ENCODE results near the gene TEX2.

The TEX2 gene

GRCh38 chr17:64263000-64263766 is at the start of gene TEX2:
Gene TEX2 (minus strand): TSS chr17:64263260. CDS start chr17:64214217, 49,043 bp downstream.
- peak within 1 kb of the TSS; percentile 92 for H3K4me3 ChIP-seq (ENCODE audit: low read length)
- no peak for TF ChIP-seq ZNF274 (IDR thresholded peaks at IDR 0.05; ENCODE audit: low read depth, low read length)

DNA sequence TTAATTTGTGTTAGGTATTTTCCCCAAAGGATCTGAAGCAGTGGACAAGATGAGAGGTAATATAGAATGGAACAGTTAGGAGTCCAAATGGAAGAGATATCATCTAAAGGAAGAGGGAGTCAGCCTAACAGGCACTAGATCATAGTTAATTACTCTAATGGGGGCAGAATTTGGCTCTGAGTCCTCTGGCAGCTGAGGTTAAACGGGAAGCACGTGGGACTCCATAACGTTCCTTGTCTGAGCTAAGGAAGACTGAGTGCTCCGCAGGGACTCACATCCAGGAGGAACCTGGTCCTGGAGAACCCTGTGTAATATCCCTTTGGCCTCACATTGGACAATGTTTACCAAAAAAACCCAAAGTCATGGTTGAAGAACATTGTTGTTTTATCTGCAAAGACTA is 46.6 kb upstream of the TEX2 start:
- no peak overlapping the region for H3K4me3 ChIP-seq (ENCODE audit: low read length)
- no peak for TF ChIP-seq ZNF274 (IDR thresholded peaks at IDR 0.05; ENCODE audit: low read depth, low read length)

DNA sequence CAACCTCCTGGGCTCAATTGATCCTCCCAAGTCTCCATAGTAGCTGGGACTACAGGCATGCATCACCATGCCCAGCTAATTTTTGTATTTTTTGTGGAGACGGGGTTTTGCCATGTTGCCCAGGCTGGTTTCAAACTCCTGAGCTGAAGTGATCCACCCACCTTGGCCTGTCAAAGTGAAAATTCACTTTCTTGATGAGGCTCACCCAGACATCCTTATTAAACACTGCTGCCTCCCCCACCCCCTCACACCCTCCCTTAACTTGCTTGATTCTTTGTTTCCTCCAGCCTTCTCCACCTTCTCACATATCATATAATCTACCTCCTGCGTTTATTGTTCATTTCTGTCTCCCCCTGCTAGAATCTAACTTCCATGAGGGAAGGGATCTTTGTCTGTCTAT is 46.0 kb upstream of the TEX2 start:
- H3K4me3 ChIP-seq (ENCODE audit: low read length) = no peak overlapping the region
- no peak for TF ChIP-seq ZNF274 (IDR thresholded peaks at IDR 0.05; ENCODE audit: low read depth, low read length)

DNA sequence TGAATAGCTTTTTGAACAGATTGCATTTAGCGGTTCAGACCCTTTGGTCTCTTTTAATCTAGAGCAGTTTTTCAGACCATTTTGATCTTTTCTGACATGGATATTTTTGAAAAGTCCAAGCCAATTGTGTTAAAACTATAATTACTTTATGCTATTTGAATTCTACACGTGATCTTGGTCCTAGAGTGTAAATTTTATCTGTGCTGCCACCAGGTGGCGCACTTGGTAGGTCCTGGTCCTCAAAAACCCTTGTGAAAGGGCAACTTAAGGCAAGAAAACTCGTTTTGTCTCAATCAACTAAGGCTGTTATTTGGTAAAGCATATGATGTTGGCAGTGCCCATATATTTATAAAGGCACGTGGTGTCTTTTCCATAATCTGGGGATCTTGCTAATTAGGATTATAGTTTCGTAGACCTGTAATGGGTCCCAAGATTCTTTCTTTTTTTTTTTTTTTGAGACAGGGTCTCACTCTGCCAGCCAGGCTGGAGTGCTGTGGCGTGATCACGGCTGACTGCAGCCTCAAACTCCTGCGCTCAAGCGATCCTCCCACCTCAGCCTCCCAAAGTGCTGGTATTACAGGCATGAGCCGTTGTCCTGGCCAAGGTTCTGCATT is 43.9 kb upstream of the TEX2 start:
- no peak for TF ChIP-seq ZNF274 (IDR thresholded peaks at IDR 0.05; ENCODE audit: low read depth, low read length)
- H3K4me3 ChIP-seq (ENCODE audit: low read length) = no peak overlapping the region

DNA sequence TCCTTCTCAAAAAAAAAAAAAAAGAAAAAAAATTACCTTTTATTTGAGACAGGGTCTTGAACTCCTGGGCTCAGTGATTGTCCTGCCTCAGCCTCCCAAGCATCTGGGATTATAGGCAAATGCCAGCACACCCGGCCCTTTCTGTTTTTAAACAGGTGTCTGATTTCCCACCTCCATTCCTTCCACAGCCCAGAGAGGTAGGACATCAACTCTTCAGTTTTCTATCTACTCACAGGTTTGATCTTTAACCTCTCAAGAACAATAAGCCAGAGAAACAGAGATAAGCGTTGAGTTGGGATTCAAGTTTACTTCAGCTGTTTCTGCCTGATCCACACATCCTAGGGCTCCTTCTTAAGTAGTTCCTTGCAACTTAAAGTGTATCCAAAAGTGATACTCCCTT is 41.5 kb upstream of the TEX2 start:
- TF ChIP-seq ZNF274 (IDR thresholded peaks at IDR 0.05; ENCODE audit: low read depth, low read length) = no peak

GRCh38 chr17:64300699-64300965 is 37.6 kb upstream of the TEX2 start:
- no peak overlapping the region for H3K4me3 ChIP-seq (ENCODE audit: low read length)
- TF ChIP-seq ZNF274 (IDR thresholded peaks at IDR 0.05; ENCODE audit: low read depth, low read length) = no peak

More for the DNA sequence above, 41.5 kb upstream of the TEX2 start:
- no peak overlapping the region for H3K4me3 ChIP-seq (ENCODE audit: low read length)

DNA sequence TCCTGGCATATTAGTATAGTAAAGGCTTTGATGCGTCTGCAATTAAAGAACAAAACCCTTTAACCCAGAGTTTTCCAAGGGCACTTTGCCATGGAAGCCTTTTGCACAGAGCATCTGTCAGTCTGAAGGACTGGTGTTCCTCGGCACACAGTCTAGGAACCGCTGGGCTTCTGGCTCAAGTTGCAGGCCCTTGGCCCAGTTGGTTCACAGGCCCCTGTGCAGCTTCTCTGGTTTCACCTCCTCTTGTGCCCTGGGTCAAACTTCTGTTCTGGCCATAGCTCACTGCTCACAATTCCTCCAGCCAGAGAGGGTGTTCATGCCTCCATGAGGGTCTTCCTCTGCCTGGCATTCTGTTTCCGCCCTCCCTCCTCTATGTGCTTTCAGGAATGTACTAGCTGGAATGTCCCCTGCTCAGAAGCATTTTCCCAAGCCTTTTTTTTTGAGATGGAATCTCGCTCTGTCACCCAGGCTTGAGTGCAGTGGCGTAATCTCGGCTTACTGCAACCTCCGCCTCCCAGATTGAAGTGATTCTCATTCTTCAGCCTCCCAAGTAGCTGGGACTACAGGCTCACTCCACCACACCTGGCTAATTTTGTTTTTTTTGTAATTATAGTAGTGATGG is 34.5 kb upstream of the TEX2 start:
- no peak for TF ChIP-seq ZNF274 (IDR thresholded peaks at IDR 0.05; ENCODE audit: low read depth, low read length)
- H3K4me3 ChIP-seq (ENCODE audit: low read length) = no peak overlapping the region

GRCh38 chr17:64296246-64296645 is 33.2 kb upstream of the TEX2 start:
- TF ChIP-seq ZNF274 (IDR thresholded peaks at IDR 0.05; ENCODE audit: low read depth, low read length) = no peak
- no peak overlapping the region for H3K4me3 ChIP-seq (ENCODE audit: low read length)

GRCh38 chr17:64295146-64295545 is 32.1 kb upstream of the TEX2 start:
- no peak overlapping the region for H3K4me3 ChIP-seq (ENCODE audit: low read length)
- no peak for TF ChIP-seq ZNF274 (IDR thresholded peaks at IDR 0.05; ENCODE audit: low read depth, low read length)

DNA sequence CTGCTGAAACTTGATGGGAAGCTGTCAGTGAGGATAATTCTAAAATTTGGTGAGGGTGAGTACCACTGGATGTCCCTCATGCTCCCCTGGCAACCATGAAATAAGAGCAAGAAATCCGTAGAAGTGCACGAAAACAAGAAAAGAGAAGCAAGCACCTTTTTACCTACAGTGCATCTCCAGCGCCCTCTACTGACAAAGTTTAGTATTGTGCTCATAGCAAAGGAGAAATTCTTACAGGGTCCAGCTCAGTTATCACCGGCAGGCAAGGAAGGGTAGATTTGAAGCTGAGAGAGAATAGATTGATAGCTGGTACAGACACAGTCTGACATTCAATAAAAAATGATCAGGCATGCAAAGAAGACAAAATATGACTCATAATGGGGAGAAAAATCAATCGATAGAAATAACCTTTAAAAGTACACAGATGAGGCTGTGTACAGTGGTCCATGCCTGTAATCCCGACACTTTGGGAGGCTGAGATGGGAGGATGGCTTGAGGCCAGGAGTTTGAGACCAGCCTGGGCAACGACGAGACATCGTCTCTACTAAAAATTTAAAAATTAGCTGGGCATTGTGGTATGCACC is 28.3 kb upstream of the TEX2 start:
- no peak overlapping the region for H3K4me3 ChIP-seq (ENCODE audit: low read length)
- TF ChIP-seq ZNF274 (IDR thresholded peaks at IDR 0.05; ENCODE audit: low read depth, low read length) = no peak

DNA sequence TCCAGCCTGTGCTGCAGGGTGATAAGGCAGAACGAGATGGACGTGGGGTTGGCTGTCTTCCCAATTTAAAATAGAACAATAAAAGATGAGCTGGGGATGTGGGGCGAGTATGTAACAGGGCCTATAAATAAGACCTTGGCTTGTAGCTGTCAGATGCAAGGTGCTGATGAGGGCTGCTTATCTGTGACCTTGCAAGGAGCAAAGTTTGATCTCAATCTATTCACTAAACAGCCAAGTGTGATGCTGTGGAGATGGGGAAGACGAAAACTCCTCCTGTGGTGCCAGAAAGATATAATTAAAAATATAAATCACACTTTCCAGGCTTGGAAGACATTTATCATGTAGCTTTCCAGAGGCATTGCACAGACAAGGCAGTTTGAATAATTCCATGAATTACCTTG is 26.7 kb upstream of the TEX2 start:
- TF ChIP-seq ZNF274 (IDR thresholded peaks at IDR 0.05; ENCODE audit: low read depth, low read length) = no peak
- H3K4me3 ChIP-seq (ENCODE audit: low read length) = no peak overlapping the region

- no peak overlapping the region for H3K4me3 ChIP-seq (ENCODE audit: low read length)
- no peak for TF ChIP-seq ZNF274 (IDR thresholded peaks at IDR 0.05; ENCODE audit: low read depth, low read length)
These were observed 19.7 kb upstream of the TEX2 start for GRCh38 chr17:64282753-64283080.

GRCh38 chr17:64281962-64282752 is 19.1 kb upstream of the TEX2 start:
- no peak overlapping the region for H3K4me3 ChIP-seq (ENCODE audit: low read length)
- TF ChIP-seq ZNF274 (IDR thresholded peaks at IDR 0.05; ENCODE audit: low read depth, low read length) = no peak

- H3K4me3 ChIP-seq (ENCODE audit: low read length) = no peak overlapping the region
- TF ChIP-seq ZNF274 (IDR thresholded peaks at IDR 0.05; ENCODE audit: low read depth, low read length) = no peak
These were observed 15.6 kb upstream of the TEX2 start for GRCh38 chr17:64278614-64279013.
